Breast epithelium (tissue), 3 donors: ENCODE measurements around the gene HSPG2.

Source experiments
- CTCF ChIP-seq, 3 donors: fragments of 450-650 bp; IDR thresholded peaks; one replicate each; pipeline ENCODE4 v1.5.1; 2016 to 2017; ENCODE audit warnings: antibody characterized with exemption in 3 of 3, mild to moderate bottlenecking in 3 of 3, moderate library complexity in 3 of 3
- POLR2A ChIP-seq: fragments of 450-650 bp; IDR thresholded peaks from one replicate; pipeline ENCODE4 v1.6.1; 2016; ENCODE audit warnings: antibody characterized with exemption, mild to moderate bottlenecking, moderate library complexity

- TF ChIP-seq CTCF (IDR thresholded peaks at IDR 0.05) (no peak), POLR2A (no peak)
These were observed 121.3 kb downstream of the HSPG2 start for GRCh38 chr1:21815724-21816321.
